OCI-LY7 (cell line): ENCODE data around the gene CDR2. TPM values are rescaled to one million over a fixed set of nuclear protein-coding genes. Genes with fewer than 3 reads are reported as not detected.
"Not testable (repeated sequence)": the region's sequence is repeated elsewhere in the genome, so short reads cannot be mapped to it uniquely, and the experiment has no call there.

Source experiments
- BruUV-seq: library from RNA; stranded (reverse); fragments of 400-500 nt; replicated peaks from 2 replicates; lab custom pipeline; 2021; lab: Mats Ljungman, UMichigan
- CTCF ChIA-PET: fragments of 300-600 bp; sonication (Branson Sonifier 250); formaldehyde crosslinking; loops from one replicate; lab custom pipeline; 2022; ENCODE audit warnings: antibody characterized with exemption; ENCODE audit not compliant: unreplicated experiment; lab: Charles Lee
- POLR2A ChIA-PET: fragments of 300-600 bp; sonication (Branson Sonifier 250); formaldehyde crosslinking; loops from one replicate; lab custom pipeline; 2022; ENCODE audit warnings: antibody characterized with exemption; lab: Charles Lee
- DNase-seq: peaks from one replicate; pipeline ENCODE4 v3.0.0-alpha.2; 2015; ENCODE audit warnings: low spot score
- H2AFZ ChIP-seq: fragments of 200-600 bp; sonication (generic), shearing (Covaris generic); 2 replicates; pipeline ENCODE4 v1.6.1; 2014; ENCODE audit warnings: mild to moderate bottlenecking, antibody characterized with exemption, low read length, moderate library complexity
- H3K27ac ChIP-seq: fragments of 200-600 bp; sonication (generic); 2 replicates; pipeline ENCODE4 v1.5.1; 2014; ENCODE audit warnings: mixed run types, low read depth, mild to moderate bottlenecking, moderate library complexity, low read length, inconsistent platforms; ENCODE audit not compliant: poor library complexity, severe bottlenecking
- H3K36me3 ChIP-seq: fragments of 200-600 bp; sonication (generic); 2 replicates; pipeline ENCODE4 v1.6.1; 2014; ENCODE audit warnings: mild to moderate bottlenecking, antibody characterized with exemption, low read length, moderate library complexity, mixed read lengths; ENCODE audit not compliant: insufficient read depth
- H3K4me1 ChIP-seq: fragments of 200-600 bp; sonication (generic); 2 replicates; pipeline ENCODE4 v1.5.1; 2014; ENCODE audit warnings: mild to moderate bottlenecking, low read length; ENCODE audit not compliant: insufficient read depth, poor library complexity, severe bottlenecking
- H3K4me2 ChIP-seq: fragments of 200-600 bp; sonication (generic); 2 replicates; pipeline ENCODE4 v1.6.1; 2014; ENCODE audit warnings: mild to moderate bottlenecking, low read length
- H3K4me3 ChIP-seq: fragments of 200-600 bp; sonication (generic); 2 replicates; pipeline ENCODE4 v1.5.1; 2014; ENCODE audit warnings: mild to moderate bottlenecking, low read depth, low read length; ENCODE audit not compliant: poor library complexity, severe bottlenecking
- H3K79me2 ChIP-seq: fragments of 200-600 bp; sonication (generic); 2 replicates; pipeline ENCODE4 v1.6.1; 2016; ENCODE audit warnings: low read depth, mild to moderate bottlenecking, low read length, moderate library complexity, mixed read lengths; ENCODE audit not compliant: insufficient read depth
- H3K9me2 ChIP-seq: fragments of 200-600 bp; sonication (generic); 2 replicates; pipeline ENCODE4 v1.6.1; 2016; ENCODE audit warnings: mild to moderate bottlenecking, low read length, mixed read lengths; ENCODE audit not compliant: insufficient read depth
- H3K9me3 ChIP-seq: fragments of 200-600 bp; sonication (generic); 2 replicates; pipeline ENCODE4 v1.6.1; 2014; ENCODE audit warnings: mild to moderate bottlenecking, mixed run types, low read length, mixed read lengths
- H4K20me1 ChIP-seq: fragments of 200-600 bp; sonication (generic); 2 replicates; pipeline ENCODE4 v1.6.1; 2014; ENCODE audit warnings: mild to moderate bottlenecking, antibody characterized with exemption, low read length, moderate library complexity, mixed read lengths; ENCODE audit not compliant: insufficient read depth
- CTCF ChIP-seq: fragments of 200-600 bp; sonication (generic); conservative IDR thresholded peaks from 2 replicates; pipeline ENCODE4 v1.5.1; 2014; ENCODE audit warnings: mild to moderate bottlenecking, antibody characterized with exemption, low read length, moderate library complexity, mixed read lengths
- EZH2phosphoT487 ChIP-seq: fragments of 200-600 bp; sonication (generic); IDR thresholded peaks from 2 replicates; pipeline ENCODE4 v1.6.1; 2018; ENCODE audit warnings: low read depth, borderline replicate concordance, mild to moderate bottlenecking, mixed run types, antibody characterized with exemption, low read length, moderate library complexity, mixed read lengths
- intact Hi-C: fragments of 100-400 bp; cut with micrococcal nuclease; formaldehyde crosslinking; loops from one replicate; pipeline ENCODE4 v1.10.0; 2022; ENCODE audit not compliant: unreplicated experiment
- total RNA-seq, 2 experiments: library from RNA; depleted of rRNA in 1 of 2; stranded (reverse); fragments of >200 nt in 1 of 2; shearing (Covaris generic) in 1 of 2; gene quantifications; 2 replicates each; pipeline ENCODE4 v1.2.3, GENCODE V29; 2014 to 2022

The CDR2 gene
- total RNA-seq, 2 experiments from 2014 or later, result 33.0 to 38.3 TPM

DNA sequence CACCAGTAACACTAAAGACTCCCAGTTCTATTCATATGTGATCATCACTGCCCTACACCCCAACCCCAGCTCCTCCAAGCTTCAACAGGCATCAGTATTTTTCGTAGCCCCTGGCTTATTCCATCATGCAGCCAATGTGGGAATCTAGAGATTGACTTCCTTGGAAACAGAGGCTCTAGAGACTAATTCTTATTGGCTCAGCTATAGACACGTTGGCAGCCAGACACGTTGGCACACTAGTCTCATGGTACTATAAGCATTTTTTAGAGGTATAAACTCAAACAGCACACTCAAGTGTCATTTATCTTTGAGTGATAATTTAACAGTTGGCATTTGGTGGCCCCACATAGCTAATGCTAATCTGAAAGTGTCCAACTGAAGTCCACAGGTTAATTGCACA, 44.4 kb upstream of the CDR2 start:
- Histone ChIP-seq H2AFZ (no peak overlapping the region), H3K27ac (no peak overlapping the region), H3K36me3 (peaks cover 61% of the 10 kb centered on the region), H3K9me3 (no peaks in the 10 kb centered on the region), H3K79me2 (no peaks in the 10 kb centered on the region), H3K4me1 (no peaks in the 10 kb centered on the region), H3K9me2 (no peaks in the 10 kb centered on the region), H3K4me3 (no peak overlapping the region), H3K4me2 (no peak overlapping the region), H4K20me1 (no peaks in the 10 kb centered on the region)
- ChIA-PET POLR2A (interaction anchor here (0.7 kb wide), 1 partner anchor 111 kb away, joined by 9 read pairs; no protein-coding TSS in a partner anchor), CTCF (no interaction called here)
- intact Hi-C loops, result no loop called here
- no peak for DNase-seq
- BruUV-seq, result no TSS peak
- no peak for TF ChIP-seq EZH2phosphoT487
- TF ChIP-seq CTCF, result no peak

GRCh38 chr16:22417798-22418197, 43.4 kb upstream of the CDR2 start:
- peaks cover 61% of the 10 kb centered on the region for H3K36me3 ChIP-seq
- intact Hi-C loops, BruUV-seq, H3K27ac ChIP-seq, H4K20me1 ChIP-seq, H3K79me2 ChIP-seq, H3K9me2 ChIP-seq, H3K4me1 ChIP-seq, DNase-seq, H3K4me2 ChIP-seq, H3K9me3 ChIP-seq, CTCF ChIA-PET, H2AFZ ChIP-seq, H3K4me3 ChIP-seq: not testable (repeated sequence)
- POLR2A ChIA-PET, result interaction anchor here (0.7 kb wide), 1 partner anchor 8 kb away, joined by 6 read pairs; no protein-coding TSS in a partner anchor

DNA sequence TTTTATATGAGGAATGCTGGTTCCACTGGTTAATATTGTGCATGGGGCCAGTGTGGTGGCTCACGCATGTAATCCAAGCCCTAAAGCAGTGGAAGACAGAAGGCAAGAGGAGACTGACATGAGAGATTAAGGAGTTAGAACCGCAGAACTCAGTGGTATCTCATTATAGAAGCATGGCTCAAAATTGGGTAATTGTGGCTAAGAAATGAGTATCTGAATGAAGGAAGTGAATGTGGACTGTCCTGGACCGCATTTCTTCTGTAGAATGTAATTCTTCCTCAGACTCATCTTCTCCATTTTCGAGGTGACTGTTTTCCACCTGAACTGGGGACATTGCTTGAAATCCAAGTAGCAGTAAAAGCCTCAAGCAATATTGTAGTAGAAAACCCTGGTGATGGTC, 42.6 kb upstream of the CDR2 start:
- no peak overlapping the region for H2AFZ ChIP-seq
- H3K4me2 ChIP-seq, result no peak overlapping the region
- no peak overlapping the region for H3K4me3 ChIP-seq
- peaks cover 56% of the 10 kb centered on the region for H3K36me3 ChIP-seq
- intact Hi-C loops, result no loop called here
- no TSS peak for BruUV-seq
- no peaks in the 10 kb centered on the region for H3K79me2 ChIP-seq
- H3K27ac ChIP-seq, result no peak overlapping the region
- CTCF ChIA-PET, result no interaction called here
- TF ChIP-seq EZH2phosphoT487, result no peak
- no peak for TF ChIP-seq CTCF
- no peaks in the 10 kb centered on the region for H3K9me2 ChIP-seq
- no peaks in the 10 kb centered on the region for H3K9me3 ChIP-seq
- no peaks in the 10 kb centered on the region for H3K4me1 ChIP-seq
- no peak for DNase-seq
- H4K20me1 ChIP-seq, result no peaks in the 10 kb centered on the region
- POLR2A ChIA-PET, result interaction anchor here (0.7 kb wide), 1 partner anchor 8 kb away, joined by 6 read pairs; no protein-coding TSS in a partner anchor
